Common myeloid progenitor, CD34-positive (primary cell): ENCODE measurements around the gene MTHFR.

Experiments
- CTCF ChIA-PET: fragments of 350-600 bp; sonication (Branson Sonifier 250); formaldehyde crosslinking; loops from one replicate; lab custom pipeline; 2021; ENCODE audit warnings: antibody characterized with exemption; lab: Charles Lee
- POLR2A ChIA-PET: fragments of 350-600 bp; sonication (Branson Sonifier 250); formaldehyde crosslinking; loops from one replicate; lab custom pipeline; 2021; ENCODE audit warnings: antibody characterized with exemption; lab: Charles Lee
- DNase-seq, 3 donors: peaks; one replicate each; pipeline versions ENCODE4 v3.0.0 to v3.0.0-alpha.2; 2013
- H3K27ac ChIP-seq, 2 experiments: 1 replicate in 1 of 2; 2 replicates in 1 of 2; pipeline ENCODE4 v1.7.0; 2013; ENCODE audit warnings: inconsistent platforms in 2 of 2, low read length in 2 of 2, mild to moderate bottlenecking in 2 of 2, low read depth in 1 of 2, moderate library complexity in 1 of 2; ENCODE audit not compliant: severe bottlenecking in 2 of 2, insufficient read depth in 1 of 2, poor library complexity in 1 of 2
- H3K27me3 ChIP-seq, 5 experiments: replicated peaks in 2 of 5; 1 replicate in 3 of 5; 2 replicates in 2 of 5; pipeline versions ENCODE4 v1.6.1 to v1.7.0; 2013; ENCODE audit warnings: low read length in 4 of 5, mild to moderate bottlenecking in 2 of 5, moderate library complexity in 2 of 5, inconsistent platforms in 1 of 5; ENCODE audit not compliant: insufficient read depth in 5 of 5, control insufficient read depth in 4 of 5
- H3K36me3 ChIP-seq, 4 experiments: 1 replicate in 2 of 4; 2 replicates in 2 of 4; pipeline versions ENCODE4 v1.6.1 to v1.7.0; 2013; ENCODE audit warnings: low read length in 3 of 4, control low read depth in 1 of 4, mild to moderate bottlenecking in 1 of 4; ENCODE audit not compliant: control insufficient read depth in 4 of 4, insufficient read depth in 4 of 4
- H3K4me1 ChIP-seq, 4 experiments: 1 replicate in 3 of 4; 2 replicates in 1 of 4; pipeline versions ENCODE4 v1.6.1 to v1.7.1; 2013; ENCODE audit warnings: low read length in 3 of 4, mild to moderate bottlenecking in 3 of 4, control low read depth in 1 of 4, inconsistent platforms in 1 of 4, moderate library complexity in 1 of 4; ENCODE audit not compliant: control insufficient read depth in 4 of 4, insufficient read depth in 4 of 4; ENCODE audit errors: control extremely low read depth in 1 of 4
- H3K4me3 ChIP-seq, 7 experiments: 1 replicate in 4 of 7; 2 replicates in 3 of 7; pipeline versions ENCODE4 v1.5.1 to v1.7.0; 2013; ENCODE audit warnings: mild to moderate bottlenecking in 7 of 7, low read length in 6 of 7, moderate library complexity in 6 of 7, inconsistent platforms in 2 of 7, low read depth in 2 of 7, control low read depth in 1 of 7; ENCODE audit not compliant: insufficient read depth in 4 of 7, control insufficient read depth in 1 of 7; ENCODE audit errors: extremely low read depth in 1 of 7
- H3K9me3 ChIP-seq, 5 experiments: 1 replicate in 4 of 5; 2 replicates in 1 of 5; pipeline versions ENCODE4 v1.6.1 to v1.7.1; 2013; ENCODE audit warnings: low read length in 4 of 5, mild to moderate bottlenecking in 2 of 5, inconsistent platforms in 1 of 5, low read depth in 1 of 5, moderate library complexity in 1 of 5; ENCODE audit not compliant: control insufficient read depth in 4 of 5, insufficient read depth in 2 of 5; ENCODE audit errors: control extremely low read depth in 1 of 5
- WGBS: methylation state at CpG from one replicate; pipeline ENCODE4 v1.1.5; 2013; ENCODE audit not compliant: insufficient coverage; 5-methylcytosine and 5-hydroxymethylcytosine counted together

MTHFR gene

DNA sequence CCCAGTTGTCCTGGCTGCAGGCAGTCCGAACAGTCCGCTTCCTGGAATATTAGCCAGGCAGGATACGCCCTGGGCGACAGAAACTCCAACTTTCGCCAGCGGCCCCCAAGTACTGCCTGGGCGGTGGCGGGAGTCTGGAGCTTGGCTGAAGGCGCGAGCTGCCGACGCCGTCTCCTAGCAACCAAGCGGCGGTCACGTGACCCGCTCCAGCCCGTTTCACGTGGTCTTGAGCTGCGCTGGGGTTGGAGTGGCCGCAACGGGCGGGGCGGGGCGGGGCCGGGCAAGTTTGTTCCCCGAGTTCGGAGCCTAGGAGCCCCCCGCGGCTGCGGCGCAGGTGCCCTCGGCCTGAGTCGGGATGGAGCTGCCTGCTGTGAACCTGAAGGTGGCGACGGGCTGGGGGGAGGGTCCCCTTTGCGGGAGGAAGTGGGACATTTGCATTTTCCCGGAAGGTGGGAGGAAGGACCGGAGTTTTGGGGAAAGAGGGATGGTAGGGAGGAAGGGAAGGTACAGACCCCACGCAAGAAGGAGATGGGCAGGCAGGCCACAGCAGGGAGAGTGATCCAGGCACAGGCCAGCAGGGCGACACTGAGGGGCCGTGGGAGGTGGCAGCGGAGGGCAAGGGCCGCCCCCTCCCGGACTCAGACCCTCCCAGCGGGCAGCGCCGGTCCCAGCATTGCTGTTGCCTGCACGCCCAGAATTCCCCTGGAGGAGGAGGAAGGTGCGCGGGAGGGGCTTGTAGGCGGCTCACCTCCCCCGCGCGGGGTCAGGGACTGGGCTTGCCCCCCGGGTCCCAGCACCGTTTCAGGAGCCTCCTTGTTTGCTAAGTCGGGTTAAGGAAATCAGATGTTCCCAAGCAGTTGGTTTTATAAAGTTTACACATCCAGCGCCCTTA, 69.7 kb downstream of the MTHFR start, which contains the start of gene AGTRAP:
Gene AGTRAP, plus strand, starts transcription at position 283 of the 892 bp plus-strand sequence. Its CDS starts 73 bp downstream, at position 356.
- peak; percentile 86 to 94 (median 94) for DNase-seq
- Histone ChIP-seq H3K4me1 (peaks cover 17 to 75% (median 66%) of the 10 kb centered on the region in 4 experiments), H3K27me3 (no peaks in the 10 kb centered on the region), H3K9me3 (no peaks in the 10 kb centered on the region), H3K36me3 (no peaks in the 10 kb centered on the region), H3K4me3 (peak within 1 kb of the TSS; percentile 48 to 91 (median 78)), H3K27ac (peak within 1 kb of the TSS; percentile 25 to 72)
- ChIA-PET CTCF (interaction anchor here (0.7 to 2.5 kb wide), 4 partner anchors 11 to 71 kb away, joined by 3 to 13 read pairs (median 6); no protein-coding TSS in a partner anchor), POLR2A (interaction anchor here (0.8 to 1.8 kb wide), 3 partner anchors 17 to 174 kb away, joined by 3 to 6 read pairs (median 4); no protein-coding TSS in a partner anchor)
- 5% methylated on average over 47 of the region's 59 CpGs for WGBS
